GM21390 (cell line): ENCODE results near the gene SLC16A14.

Experiments used
- ATAC-seq: cut with Tn5 transposase; IDR thresholded peaks from one replicate; pipeline ENCODE4 v1.9.1; 2021; ENCODE audit not compliant: unreplicated experiment

SLC16A14 gene

GRCh38 chr2:230043025-230043424 lies 25.7 kb downstream of the SLC16A14 start:
- ATAC-seq: no peak

- ATAC-seq: no peak
Measured at GRCh38 chr2:230042195-230042594, 26.5 kb downstream of the SLC16A14 start.

- no peak for ATAC-seq
Measured at GRCh38 chr2:230023313-230023712, 45.4 kb downstream of the SLC16A14 start.

DNA sequence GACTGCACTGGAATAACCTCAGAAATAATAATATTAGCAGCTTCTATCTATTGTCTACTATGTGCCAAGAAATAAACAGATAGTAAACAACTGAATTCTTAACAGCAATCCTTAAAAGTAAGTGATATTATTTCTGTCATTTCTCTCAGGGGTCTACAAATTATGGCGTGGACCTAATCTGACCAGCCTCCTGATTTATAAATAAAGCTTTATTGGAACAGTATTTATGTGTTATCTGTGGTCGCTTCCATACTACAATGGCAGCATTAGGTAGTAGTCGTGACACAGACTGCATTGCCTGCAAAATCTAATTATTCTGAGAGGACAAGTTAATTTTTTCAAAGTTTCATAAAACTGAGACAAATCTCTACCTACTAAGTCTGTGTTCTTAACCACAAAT lies 49.0 kb downstream of the SLC16A14 start:
- ATAC-seq: no peak

GRCh38 chr2:230018153-230018552 lies 50.6 kb downstream of the SLC16A14 start:
- ATAC-seq: no peak

DNA sequence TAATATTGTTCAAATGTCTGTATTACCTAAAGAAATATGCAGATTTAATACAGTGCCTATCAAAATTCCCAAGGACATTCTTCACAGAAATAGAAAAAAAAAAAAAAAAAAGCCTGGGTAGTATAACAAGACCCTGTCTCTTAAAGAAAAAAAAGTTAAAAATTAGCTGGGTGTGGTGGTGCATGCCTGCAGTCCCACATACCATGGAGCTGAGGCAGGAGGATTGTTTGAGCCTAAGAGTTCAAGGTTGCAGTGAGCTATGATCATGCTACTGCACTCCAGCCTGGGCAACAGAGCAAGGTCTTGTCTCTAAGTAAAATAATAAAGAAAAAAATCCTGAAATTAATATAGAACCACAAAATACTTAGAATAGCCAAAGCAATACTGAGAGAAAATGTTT lies 51.9 kb downstream of the SLC16A14 start:
- ATAC-seq: no peak

DNA sequence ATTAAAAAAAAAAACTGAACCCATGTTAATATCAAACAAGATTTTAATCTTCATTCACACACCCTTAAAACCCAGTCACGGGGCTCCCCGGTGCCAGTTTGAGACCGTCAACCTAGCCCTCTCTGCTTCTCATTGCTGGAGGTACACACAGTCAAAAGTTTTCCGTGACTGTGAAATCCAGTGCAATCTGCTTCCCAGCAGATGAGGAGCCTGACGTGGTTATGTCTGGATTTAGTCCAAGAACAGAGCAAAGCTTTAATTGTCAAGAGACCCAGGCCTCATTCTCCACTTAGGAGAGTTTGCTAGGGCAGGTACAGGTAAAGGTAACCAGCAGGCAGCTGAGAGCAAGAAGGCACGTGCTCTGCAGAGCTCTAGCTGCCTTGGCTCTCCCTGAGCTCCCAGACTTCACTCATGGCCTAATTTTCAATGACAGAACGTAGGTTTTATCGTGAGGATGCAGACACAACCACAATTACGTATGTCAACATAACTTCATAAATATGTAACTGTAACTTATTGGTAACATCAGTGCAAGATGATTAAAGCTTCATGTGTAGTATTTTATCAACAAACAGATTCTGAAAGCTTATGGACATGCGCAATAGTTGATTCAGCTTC lies 56.3 kb downstream of the SLC16A14 start:
- ATAC-seq: no peak

GRCh38 chr2:230011617-230012016 lies 57.1 kb downstream of the SLC16A14 start:
- ATAC-seq: no peak

DNA sequence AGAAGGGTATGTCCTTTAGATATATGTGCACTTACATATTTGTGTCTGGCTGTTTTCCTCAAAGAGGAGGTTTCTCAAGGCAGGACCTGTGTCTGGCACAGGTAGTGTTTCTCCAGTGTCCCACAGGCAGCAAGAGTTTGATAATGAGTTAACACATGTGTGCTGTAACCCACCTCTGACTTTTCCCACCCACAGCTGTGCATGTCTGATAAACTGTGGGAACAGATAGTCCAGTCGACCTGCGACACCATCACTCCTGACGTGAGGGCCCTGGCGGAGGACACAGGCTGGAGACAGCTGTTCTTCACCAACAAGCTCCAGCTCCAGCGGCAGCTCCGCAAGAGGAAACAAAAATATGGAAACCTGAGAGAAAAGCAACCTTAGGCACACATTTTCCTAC lies 58.2 kb downstream of the SLC16A14 start:
- no peak for ATAC-seq

- ATAC-seq: no peak
Measured at GRCh38 chr2:230008708-230009066, 60.0 kb downstream of the SLC16A14 start.

DNA sequence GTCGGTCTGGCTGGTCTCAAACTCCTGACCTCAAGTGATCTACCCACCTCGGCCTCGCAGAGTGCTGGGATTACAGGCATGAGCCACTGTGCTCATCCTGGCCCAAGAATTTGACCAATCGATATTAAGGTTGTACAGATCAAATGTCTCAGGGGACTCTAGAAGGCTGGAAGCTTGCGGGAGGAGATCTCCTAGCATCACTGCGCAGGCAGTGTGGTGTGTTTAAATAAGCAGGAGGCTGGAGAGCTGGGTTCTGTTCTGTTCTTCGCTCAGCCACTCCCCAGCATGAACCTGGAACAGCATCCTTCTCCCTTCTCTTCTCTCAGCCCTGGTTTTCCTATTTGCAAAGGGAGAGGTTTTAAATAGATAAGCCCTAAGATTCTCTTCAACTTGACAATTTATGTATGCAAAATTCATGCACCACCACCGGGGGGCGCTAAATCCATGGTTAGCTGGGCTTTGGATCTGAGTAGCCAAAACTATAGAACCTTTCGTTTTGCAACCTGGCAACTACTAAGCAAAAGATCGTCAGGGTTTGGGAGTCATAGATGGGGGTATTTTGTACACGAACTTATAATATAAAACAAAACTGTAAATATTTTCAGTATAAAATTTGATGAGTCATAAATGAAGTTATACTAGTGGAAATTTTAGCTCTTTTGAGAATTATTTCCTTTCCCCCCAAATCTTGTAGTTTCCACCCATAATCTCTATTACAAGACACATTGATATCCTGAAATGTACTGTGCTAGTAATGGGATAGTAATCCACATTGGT lies 60.6 kb downstream of the SLC16A14 start:
- ATAC-seq: peak; percentile 65

GRCh38 chr2:230000118-230000841 lies 68.4 kb downstream of the SLC16A14 start:
- ATAC-seq: peak; percentile 95

GRCh38 chr2:229997565-229997964 lies 71.2 kb downstream of the SLC16A14 start:
- ATAC-seq: no peak

GRCh38 chr2:229996320-229996719 lies 72.4 kb downstream of the SLC16A14 start:
- ATAC-seq: no peak

DNA sequence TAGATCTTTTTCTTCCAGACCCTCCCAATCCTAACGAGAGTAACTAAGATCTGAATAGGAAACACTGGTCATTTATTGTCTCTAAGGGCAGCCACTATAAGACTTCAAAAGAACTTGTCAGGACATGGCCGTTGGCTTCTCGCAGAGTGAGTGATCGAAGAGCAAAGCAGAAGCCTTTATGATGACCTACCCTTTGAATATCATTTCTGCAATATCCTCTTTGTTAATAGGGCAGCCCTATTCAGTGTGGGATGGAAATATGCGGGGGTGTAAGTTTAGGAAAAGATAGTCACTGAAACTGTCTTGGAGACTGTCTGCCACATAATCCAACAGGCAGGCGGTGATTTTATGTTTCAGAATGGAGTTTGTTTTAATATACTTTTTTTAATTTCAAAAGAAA lies 75.5 kb downstream of the SLC16A14 start:
- no peak for ATAC-seq
